B cell (primary cell): ENCODE measurements around the gene LANCL1. TPM values are rescaled to one million over a fixed set of nuclear protein-coding genes. Genes with fewer than 3 reads are reported as not detected.

Experiments
- ATAC-seq: fragments of 200-7000 bp; cut with Tn5 transposase; one replicate; pipeline ENCODE4 v1.10.0; 2021; ENCODE audit warnings: low read depth, mild to moderate bottlenecking, moderate number of reproducible peaks, moderate library complexity
- CTCF ChIA-PET: fragments of 350-600 bp; sonication (Branson Sonifier 250); formaldehyde crosslinking; loops from one replicate; lab custom pipeline; 2021; ENCODE audit warnings: antibody characterized with exemption, inconsistent platforms; lab: Charles Lee
- POLR2A ChIA-PET: fragments of 350-600 bp; sonication (Branson Sonifier 250); formaldehyde crosslinking; loops from one replicate; lab custom pipeline; 2021; ENCODE audit warnings: antibody characterized with exemption; lab: Charles Lee
- DNase-seq: peaks from one replicate; pipeline ENCODE4 v3.0.0; 2013
- H2AFZ ChIP-seq: 2 replicates; pipeline ENCODE4 v1.6.1; 2012; ENCODE audit warnings: mild to moderate bottlenecking, low read depth, low read length; ENCODE audit not compliant: insufficient read depth, poor library complexity, severe bottlenecking
- H3K27ac ChIP-seq, 2 donors: 1 replicate in 1 of 2; 2 replicates in 1 of 2; pipeline ENCODE4 v1.5.1; 2012 to 2013; ENCODE audit warnings: low read length in 2 of 2, mild to moderate bottlenecking in 2 of 2, moderate library complexity in 1 of 2
- H3K27me3 ChIP-seq, 4 experiments: fragments of 200-600 bp in 1 of 4; sonication (generic) in 1 of 4; replicated peaks in 1 of 4; 1 replicate in 2 of 4; 2 replicates in 2 of 4; pipeline versions ENCODE4 v1.6.1 to v1.7.0; 2013 to 2016; ENCODE audit warnings: low read length in 3 of 4, mild to moderate bottlenecking in 2 of 4, mixed read lengths in 1 of 4, moderate library complexity in 1 of 4; ENCODE audit not compliant: insufficient read depth in 4 of 4, control insufficient read depth in 3 of 4; ENCODE audit errors: control extremely low read depth in 1 of 4
- H3K36me3 ChIP-seq, 2 experiments: replicated peaks in 1 of 2; 1 replicate in 1 of 2; 2 replicates in 1 of 2; pipeline versions ENCODE4 v1.6.1 to v1.7.1; 2013; ENCODE audit warnings: low read length in 1 of 2; ENCODE audit not compliant: insufficient read depth in 2 of 2, control insufficient read depth in 1 of 2; ENCODE audit errors: control extremely low read depth in 1 of 2, extremely low read depth in 1 of 2
- H3K4me1 ChIP-seq, 2 donors: fragments of 200-600 bp in 1 of 2; sonication (generic) in 1 of 2; 1 replicate in 1 of 2; 2 replicates in 1 of 2; pipeline versions ENCODE4 v1.5.1 to v1.6.1; 2013 to 2017; ENCODE audit warnings: low read length in 2 of 2; ENCODE audit not compliant: control insufficient read depth in 2 of 2, insufficient read depth in 2 of 2
- H3K4me2 ChIP-seq: replicated peaks from 2 replicates; pipeline ENCODE3; 2012; ENCODE audit warnings: mild to moderate bottlenecking, low read depth, low read length; ENCODE audit not compliant: poor library complexity, severe bottlenecking
- H3K4me3 ChIP-seq, 5 experiments: fragments of 200-600 bp in 1 of 5; sonication (generic) in 1 of 5; 1 replicate in 3 of 5; 2 replicates in 2 of 5; pipeline versions ENCODE4 v1.5.1 to v1.7.0; 2011 to 2016; ENCODE audit warnings: low read length in 4 of 5, mild to moderate bottlenecking in 4 of 5, low read depth in 2 of 5, control low read depth in 1 of 5, moderate library complexity in 1 of 5; ENCODE audit not compliant: insufficient read depth in 1 of 5; ENCODE audit errors: control extremely low read depth in 1 of 5, extremely low read depth in 1 of 5
- H3K79me2 ChIP-seq: fragments of 200-600 bp; sonication (generic); one replicate; pipeline ENCODE4 v1.6.0; 2016; ENCODE audit warnings: low read length; ENCODE audit not compliant: control insufficient read depth, insufficient read depth
- H3K9ac ChIP-seq: fragments of 200-600 bp; sonication (generic); 2 replicates; pipeline ENCODE4 v1.6.1; 2017; ENCODE audit warnings: mild to moderate bottlenecking, low read length, moderate library complexity
- H3K9me3 ChIP-seq, 3 donors: one replicate each; pipeline versions ENCODE4 v1.6.1 to v1.7.1; 2013; ENCODE audit warnings: low read length in 2 of 3; ENCODE audit not compliant: control insufficient read depth in 2 of 3, insufficient read depth in 1 of 3; ENCODE audit errors: control extremely low read depth in 1 of 3
- H4K20me1 ChIP-seq: 2 replicates; pipeline ENCODE4 v1.6.0; 2012; ENCODE audit warnings: mild to moderate bottlenecking, low read length; ENCODE audit not compliant: insufficient read depth, control insufficient read depth, poor library complexity, severe bottlenecking
- H3K27ac Mint-ChIP-seq: one replicate; pipeline ENCODE4 v1.8.0; 2021; ENCODE audit warnings: mixed read lengths
- H3K27me3 Mint-ChIP-seq: one replicate; pipeline ENCODE4 v1.8.0; 2021; ENCODE audit warnings: mixed read lengths
- H3K4me1 Mint-ChIP-seq: one replicate; pipeline ENCODE4 v1.8.0; 2021; ENCODE audit warnings: mixed read lengths
- H3K4me3 Mint-ChIP-seq: one replicate; pipeline ENCODE4 v1.8.0; 2021; ENCODE audit warnings: mixed read lengths
- H3K9me3 Mint-ChIP-seq: one replicate; pipeline ENCODE4 v1.8.0; 2022; ENCODE audit warnings: mixed read lengths; ENCODE audit not compliant: insufficient read depth
- CTCF ChIP-seq: fragments of 200-600 bp; IDR thresholded peaks from one replicate; pipeline ENCODE4 v1.8.0; 2022; ENCODE audit warnings: antibody characterized with exemption, mild to moderate bottlenecking
- EZH2 ChIP-seq: IDR thresholded peaks from 2 replicates; pipeline ENCODE4 v1.6.1; 2012; ENCODE audit warnings: borderline replicate concordance, low read depth, mild to moderate bottlenecking, moderate library complexity, low read length; ENCODE audit not compliant: insufficient read depth, poor library complexity, severe bottlenecking
- WGBS: methylation state at CpG from one replicate; pipeline ENCODE4 v1.1.5; 2013; ENCODE audit warnings: missing lambda C conversion rate; ENCODE audit not compliant: insufficient coverage; 5-methylcytosine and 5-hydroxymethylcytosine counted together
- intact Hi-C: fragments of 100-400 bp; cut with micrococcal nuclease; formaldehyde crosslinking; loops from one replicate; pipeline ENCODE4 v1.10.0; 2022
- polyA plus RNA-seq: library from polyadenylated mRNA; depleted of rRNA; stranded (reverse); fragments of >200 nt; gene quantifications from 2 replicates; pipeline ENCODE4 v1.2.3, GENCODE V29; 2012
- total RNA-seq, 2 donors: library from RNA; stranded (reverse); fragments of 120-200 nt in 1 of 2; gene quantifications; 1 replicate in 1 of 2; 2 replicates in 1 of 2; pipeline versions ENCODE4 v1.2.3 to v1.2.4, GENCODE V29; 2013 to 2022

Gene LANCL1
- total and polyA plus RNA-seq, 2 donors (not counting 1 experiment from before 2014, with no cell fraction given): 14.8 to 30.0 TPM

GRCh38 chr2:210388148-210388547, 88.4 kb downstream of the LANCL1 start:
- no peaks in the 10 kb centered on the region for H3K4me1 Mint-ChIP-seq
- intact Hi-C loops: no loop called here
- H3K4me3 ChIP-seq: no peak overlapping the region
- no peak overlapping the region for H2AFZ ChIP-seq
- ChIA-PET POLR2A (no interaction called here), CTCF (no interaction called here)
- no peak overlapping the region for H3K27ac ChIP-seq
- H3K4me3 Mint-ChIP-seq: no peak overlapping the region
- no peaks in the 10 kb centered on the region for H3K27me3 ChIP-seq
- H3K9me3 ChIP-seq: no peaks in the 10 kb centered on the region
- H3K27me3 Mint-ChIP-seq: no peaks in the 10 kb centered on the region
- no peak overlapping the region for H3K27ac Mint-ChIP-seq
- TF ChIP-seq EZH2: no peak
- no peak for TF ChIP-seq CTCF
- H3K9ac ChIP-seq: no peak overlapping the region
- H3K4me1 ChIP-seq: no peaks in the 10 kb centered on the region
- H3K79me2 ChIP-seq: no peaks in the 10 kb centered on the region
- no peaks in the 10 kb centered on the region for H4K20me1 ChIP-seq
- no peaks in the 10 kb centered on the region for H3K9me3 Mint-ChIP-seq
- ATAC-seq: no peak
- H3K4me2 ChIP-seq: no peak overlapping the region
- no peak for DNase-seq
- H3K36me3 ChIP-seq: no peaks in the 10 kb centered on the region

- Mint-ChIP-seq H3K27me3 (no peaks in the 10 kb centered on the region), H3K4me1 (no peaks in the 10 kb centered on the region), H3K4me3 (no peak overlapping the region), H3K9me3 (no peaks in the 10 kb centered on the region), H3K27ac (no peak overlapping the region)
- ATAC-seq: no peak
- Histone ChIP-seq H2AFZ (no peak overlapping the region), H3K4me1 (no peaks in the 10 kb centered on the region), H3K4me2 (no peak overlapping the region), H3K36me3 (no peaks in the 10 kb centered on the region), H3K27ac (no peak overlapping the region), H3K9me3 (no peaks in the 10 kb centered on the region), H3K79me2 (no peaks in the 10 kb centered on the region), H3K9ac (no peak overlapping the region), H4K20me1 (no peaks in the 10 kb centered on the region), H3K27me3 (no peaks in the 10 kb centered on the region), H3K4me3 (no peak overlapping the region)
- intact Hi-C loops: no loop called here
- DNase-seq: no peak
- no CpG with 5 or more reads among the region's 1 CpG for WGBS
- CTCF ChIA-PET: no interaction called here
- TF ChIP-seq EZH2 (no peak), CTCF (no peak)
- POLR2A ChIA-PET: no interaction called here
Observed at GRCh38 chr2:210387074-210387473, 89.5 kb downstream of the LANCL1 start.

Other genes starting within 250 kb of the LANCL1 start
- not detected in 2 replicates for gene MYL1, start 161.6 kb downstream of the LANCL1 start, total RNA-seq
- gene MYL1, start 161.6 kb downstream of the LANCL1 start, polyA plus RNA-seq: not detected in 2 replicates
- gene CPS1, start 79.8 kb upstream of the LANCL1 start, total RNA-seq: 0.17 and 0.25 TPM in 2 replicates
- gene CPS1, start 79.8 kb upstream of the LANCL1 start, polyA plus RNA-seq: 0.07 and 0.12 TPM in 2 replicates